Activated T-helper 1 cell treated with Interleukin-2 at 50 U/mL for 16 hours (primary cell): ENCODE data around the gene TXNDC15.
"Not testable (repeated sequence)": the region's sequence is repeated elsewhere in the genome, so short reads cannot be mapped to it uniquely, and the experiment has no call there.

Experiments used
- DNase-seq: peaks from one replicate; pipeline ENCODE4 v3.0.0-alpha.2; 2020; ENCODE audit warnings: low read depth

The TXNDC15 gene, protein sequence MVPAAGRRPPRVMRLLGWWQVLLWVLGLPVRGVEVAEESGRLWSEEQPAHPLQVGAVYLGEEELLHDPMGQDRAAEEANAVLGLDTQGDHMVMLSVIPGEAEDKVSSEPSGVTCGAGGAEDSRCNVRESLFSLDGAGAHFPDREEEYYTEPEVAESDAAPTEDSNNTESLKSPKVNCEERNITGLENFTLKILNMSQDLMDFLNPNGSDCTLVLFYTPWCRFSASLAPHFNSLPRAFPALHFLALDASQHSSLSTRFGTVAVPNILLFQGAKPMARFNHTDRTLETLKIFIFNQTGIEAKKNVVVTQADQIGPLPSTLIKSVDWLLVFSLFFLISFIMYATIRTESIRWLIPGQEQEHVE

DNA sequence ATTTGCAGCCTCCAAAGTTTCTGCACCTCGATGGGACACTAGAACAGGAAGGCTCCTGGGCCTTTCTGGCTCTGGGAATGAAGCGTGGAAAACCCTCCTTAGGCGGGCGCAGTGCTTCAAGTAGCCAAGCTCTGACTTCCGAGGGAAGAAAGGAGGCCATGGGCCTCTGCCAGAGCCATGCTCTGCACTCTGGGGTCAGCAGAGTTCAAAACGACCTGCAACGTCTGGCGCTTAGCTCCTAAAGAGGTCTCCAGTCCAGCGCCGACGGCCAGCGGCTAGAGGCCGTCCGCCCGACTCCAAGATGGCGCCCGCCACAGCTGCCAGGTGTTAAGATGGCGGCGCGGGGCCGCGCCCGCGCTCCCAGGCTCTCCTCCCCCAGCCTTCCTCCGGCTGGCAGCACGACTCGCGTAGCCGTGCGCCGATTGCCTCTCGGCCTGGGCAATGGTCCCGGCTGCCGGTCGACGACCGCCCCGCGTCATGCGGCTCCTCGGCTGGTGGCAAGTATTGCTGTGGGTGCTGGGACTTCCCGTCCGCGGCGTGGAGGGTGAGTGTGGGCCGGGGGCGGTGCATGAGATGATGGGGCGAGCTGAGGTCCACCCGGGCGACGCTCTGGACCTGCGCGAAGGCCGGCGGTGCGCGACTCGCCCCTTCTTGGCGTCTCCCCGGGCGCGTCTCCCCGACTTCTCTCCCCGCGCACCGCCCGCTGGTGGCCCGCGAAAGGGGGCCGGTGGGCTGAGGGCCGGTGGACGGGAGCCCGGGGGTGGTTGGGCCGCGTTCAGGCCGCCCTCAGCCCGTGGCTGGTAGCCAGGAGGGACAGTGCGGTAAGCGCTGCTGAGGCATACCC, at the start of gene TXNDC15:
Gene TXNDC15 (plus strand): TSS at position 385 of the 844 bp plus-strand sequence. CDS start 57 bp downstream, at position 442.
- DNase-seq: peak; percentile 73

DNA sequence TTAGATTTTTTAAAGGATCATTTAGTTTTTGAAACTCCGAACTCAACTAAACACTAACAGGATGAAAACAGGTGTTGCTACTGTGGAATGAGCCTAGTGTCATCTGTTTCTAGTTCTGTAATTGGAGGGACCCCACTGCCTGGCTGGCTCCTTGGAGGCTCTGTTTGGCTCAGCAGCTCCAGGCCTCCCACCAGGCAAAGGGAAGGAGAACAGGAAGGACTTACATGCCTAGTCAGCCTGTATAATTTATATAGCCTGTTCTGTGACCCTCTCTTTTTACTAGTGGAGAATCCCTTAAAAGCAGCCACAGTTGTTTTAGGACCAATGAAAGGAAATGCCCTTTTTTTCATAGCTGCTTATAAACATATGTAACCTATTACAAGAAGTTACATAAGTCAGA, 49.5 kb upstream of the TXNDC15 start:
- DNase-seq: no peak

DNA sequence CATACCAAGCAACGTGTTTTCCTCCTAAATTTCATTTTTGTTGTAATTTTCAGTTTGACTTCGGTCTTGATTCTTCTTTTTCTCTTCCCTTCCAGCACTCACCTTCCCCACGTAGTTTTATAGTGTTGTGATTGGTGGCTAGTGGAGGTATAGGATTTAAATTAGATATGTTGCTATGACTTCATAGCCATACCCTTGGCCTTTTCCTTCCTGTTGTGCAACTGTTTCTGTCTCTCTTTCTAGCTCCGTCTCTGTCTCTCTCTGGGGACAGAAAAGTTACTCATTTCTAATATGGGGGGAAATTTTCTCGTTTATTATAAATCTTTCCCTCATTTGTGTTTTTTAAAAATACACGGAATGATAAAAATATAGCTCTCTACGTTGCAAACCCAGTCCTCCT, 49.0 kb upstream of the TXNDC15 start:
- no peak for DNase-seq

DNA sequence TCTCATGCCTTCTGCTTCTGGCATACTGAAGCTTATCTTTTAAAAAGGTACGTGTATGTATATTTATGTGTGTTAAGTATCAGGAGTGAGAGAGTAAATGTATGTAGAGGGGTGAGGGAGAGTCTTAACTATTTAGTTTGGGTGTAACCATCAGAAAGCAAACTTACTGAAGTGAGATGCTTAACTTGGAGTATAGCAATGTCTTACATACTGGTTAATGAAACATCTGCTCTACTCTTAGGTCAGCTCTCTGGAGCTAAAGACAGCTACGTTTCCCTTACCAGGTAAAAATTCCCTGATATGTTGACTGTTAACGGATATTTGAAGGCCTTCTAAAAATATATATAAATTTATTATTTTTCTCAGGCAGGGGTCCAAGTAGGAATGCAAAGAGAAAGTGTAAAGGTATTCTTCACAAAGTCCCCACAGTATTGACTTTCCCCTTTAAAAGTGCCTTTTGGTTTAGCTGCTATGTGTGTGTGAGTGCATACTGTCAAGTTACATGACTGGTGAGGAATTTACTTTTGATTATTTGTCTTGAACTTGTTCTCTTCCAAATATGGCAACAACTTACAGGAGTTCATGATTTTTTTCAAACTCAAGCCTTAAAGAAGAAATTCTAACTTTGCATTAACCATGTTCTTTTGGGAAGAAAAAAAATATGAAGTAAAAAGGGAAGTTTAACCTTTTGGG, 40.7 kb upstream of the TXNDC15 start:
- DNase-seq: no peak

DNA sequence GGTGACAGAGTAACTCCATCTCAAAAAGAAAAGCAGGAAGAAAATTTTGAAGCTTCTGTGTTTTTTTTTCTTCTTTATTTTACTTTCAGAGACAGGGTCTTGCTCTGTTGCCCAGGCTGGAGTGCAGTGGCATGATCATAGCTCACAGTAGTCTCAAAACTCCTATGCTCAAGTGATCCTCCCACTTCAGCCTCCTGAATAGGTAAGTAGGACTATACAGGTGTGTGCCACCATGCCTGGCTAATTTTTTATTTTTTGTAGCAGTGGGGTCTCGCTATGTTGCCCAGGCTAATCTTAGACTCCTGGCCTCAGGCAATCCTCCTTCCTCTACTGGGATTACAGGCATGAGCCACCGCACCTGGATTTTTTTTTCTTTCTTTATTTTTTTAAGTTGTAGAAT, 38.5 kb upstream of the TXNDC15 start:
- DNase-seq: no peak

DNA sequence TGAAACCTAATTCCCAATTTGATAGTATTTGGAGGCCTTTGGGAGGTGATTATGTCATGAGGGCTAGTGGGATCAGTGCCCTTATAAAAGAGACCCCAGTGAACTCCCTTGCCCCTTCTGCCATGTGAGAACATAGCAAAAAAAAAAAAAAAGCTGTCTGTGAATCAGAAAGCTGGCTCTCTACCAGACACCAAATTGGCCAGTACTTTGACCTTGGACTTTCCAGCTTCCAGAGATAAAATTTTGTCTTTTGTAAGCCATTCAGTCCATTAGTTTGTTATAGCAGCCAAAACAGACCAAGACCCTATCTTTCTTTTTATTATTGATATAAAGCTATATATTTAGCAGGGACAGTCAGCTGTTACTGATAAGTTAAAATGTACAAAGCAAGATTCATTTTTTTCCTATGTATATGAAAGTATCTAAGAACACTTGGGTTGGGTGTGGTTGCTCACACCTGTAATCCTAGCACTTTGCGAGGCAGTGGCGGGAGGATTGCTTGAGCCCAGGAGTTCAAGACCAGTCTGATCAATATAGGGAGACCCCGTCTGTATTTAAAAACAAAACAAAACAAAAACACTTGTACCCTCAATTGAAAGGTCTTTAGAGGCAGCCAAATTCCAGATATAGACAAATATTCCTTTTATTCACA, 36.5 kb upstream of the TXNDC15 start:
- DNase-seq: no peak

DNA sequence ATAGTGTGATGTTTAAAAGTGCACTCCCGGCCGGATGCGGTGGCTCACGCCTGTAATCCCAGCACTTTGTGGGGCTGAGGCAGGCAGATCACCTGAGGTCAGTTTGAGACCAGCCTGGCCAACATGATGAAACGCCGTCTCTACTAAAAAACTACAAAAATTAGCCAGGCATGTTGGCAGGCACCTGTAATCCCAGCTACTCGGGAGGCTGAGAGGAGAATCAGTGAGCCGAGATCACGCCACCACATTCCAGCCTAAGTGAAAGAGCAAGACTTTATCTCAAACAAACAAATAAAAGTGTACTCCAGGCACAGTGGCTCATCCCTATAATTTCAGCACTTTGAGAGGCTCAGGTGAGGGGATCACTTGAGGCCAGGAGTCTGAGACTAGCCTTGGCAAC, 35.8 kb upstream of the TXNDC15 start:
- DNase-seq: not testable (repeated sequence)

DNA sequence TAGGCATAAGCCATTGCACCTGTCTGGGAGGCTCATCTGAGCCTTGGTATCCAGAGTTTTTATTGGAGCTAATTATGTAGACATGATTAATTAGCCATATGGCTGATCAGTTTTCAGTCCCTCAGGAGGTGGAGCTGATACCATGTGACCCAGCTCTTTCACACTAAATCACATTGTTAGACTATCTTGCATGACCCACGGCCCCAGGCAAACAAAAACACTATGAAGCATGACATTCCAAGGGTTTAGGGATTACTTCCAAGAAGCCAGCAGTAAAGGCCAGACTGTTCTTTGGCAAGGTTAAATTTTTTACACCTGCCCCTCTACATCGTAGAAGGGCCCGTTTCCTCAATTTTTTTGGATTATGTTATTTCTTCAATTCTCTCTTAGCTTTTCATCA, 33.4 kb upstream of the TXNDC15 start:
- DNase-seq: no peak

DNA sequence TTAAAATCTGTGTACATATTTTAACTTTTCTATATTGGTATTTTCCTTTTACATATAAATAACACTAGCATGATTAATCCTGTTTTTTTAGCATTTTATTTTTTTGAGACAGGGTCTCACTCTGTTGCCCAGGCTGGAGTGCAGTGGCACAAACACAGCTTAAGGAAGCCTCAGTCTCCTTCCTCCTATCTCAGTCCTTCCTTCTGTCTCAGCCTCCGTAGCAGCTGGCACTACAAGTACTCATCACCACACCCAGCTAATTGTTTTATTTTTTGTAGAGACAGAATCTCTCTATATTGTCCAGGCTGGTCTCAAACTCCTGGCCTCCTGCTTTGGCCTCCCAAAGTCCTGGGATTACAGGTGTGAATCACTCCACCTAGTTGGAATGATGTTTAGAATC, 29.9 kb upstream of the TXNDC15 start:
- DNase-seq: no peak

DNA sequence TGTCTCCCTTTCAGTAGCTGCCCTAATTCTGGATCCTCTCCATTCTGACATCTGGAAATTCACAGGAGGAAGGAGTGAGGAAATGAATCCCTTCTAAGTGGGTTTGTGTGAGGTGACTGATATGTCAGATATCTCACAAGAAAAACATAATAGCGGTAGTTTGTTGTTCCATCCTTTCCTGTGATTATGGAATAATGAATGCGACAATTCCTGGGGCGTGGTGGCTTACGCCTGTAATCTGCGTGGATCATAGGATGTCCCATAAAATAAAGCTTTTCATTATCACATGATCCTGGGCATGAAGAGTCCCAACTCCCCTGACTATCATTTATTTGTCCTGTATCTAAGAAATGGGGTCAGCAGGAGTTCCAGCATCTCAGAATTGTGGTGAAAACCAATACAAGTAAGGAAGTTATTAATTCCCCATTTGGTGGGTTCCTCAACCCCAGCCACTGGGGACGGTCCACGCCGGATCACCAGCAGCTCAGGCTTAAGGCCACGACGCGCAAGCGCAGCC, 28.8 kb upstream of the TXNDC15 start:
- no peak for DNase-seq

DNA sequence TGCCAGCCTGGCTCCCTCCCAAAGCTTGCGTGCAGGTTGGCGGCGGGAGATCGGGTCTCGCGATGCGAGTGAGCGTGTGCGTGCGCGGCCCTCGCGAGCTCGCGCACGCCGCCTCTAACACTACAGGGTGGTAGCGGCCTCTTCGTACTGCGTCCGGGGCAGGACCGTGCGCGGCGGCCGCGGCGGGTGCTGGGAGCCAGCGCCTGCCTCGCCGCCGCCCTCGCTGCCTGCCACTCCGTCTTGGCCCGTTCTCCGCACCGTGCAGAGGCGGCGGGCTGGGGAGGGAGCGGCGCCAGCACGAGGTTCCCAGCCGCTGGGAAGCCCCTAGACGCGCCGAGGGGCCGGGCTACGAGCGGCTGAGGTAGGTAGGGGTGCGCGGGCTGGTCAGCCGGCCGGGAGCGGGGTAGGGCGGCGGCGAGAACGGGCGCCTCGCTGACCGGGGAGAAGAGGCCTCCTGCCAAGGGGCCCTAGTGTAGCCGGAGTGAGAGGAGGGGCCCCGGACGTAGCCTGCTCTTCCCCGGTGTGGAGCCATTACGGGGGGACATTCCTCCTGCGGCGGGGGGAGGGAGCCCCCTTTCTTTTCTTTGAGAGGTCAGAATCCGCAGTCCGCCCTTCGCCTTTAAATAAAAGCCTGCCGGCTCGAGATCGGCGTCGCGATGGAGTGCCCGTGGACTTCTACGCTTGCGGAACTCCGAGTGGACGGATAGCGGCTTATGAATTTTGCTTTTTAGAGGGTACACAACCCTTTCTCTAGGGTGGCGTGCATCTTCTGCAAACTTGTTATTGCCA, 28.1 kb upstream of the TXNDC15 start, which contains the start of gene C5orf24:
Gene C5orf24 (plus strand): TSS at position 117 of the 789 bp plus-strand sequence. CDS start 8,933 bp downstream, outside the sequence.
- DNase-seq: peak; percentile 92

DNA sequence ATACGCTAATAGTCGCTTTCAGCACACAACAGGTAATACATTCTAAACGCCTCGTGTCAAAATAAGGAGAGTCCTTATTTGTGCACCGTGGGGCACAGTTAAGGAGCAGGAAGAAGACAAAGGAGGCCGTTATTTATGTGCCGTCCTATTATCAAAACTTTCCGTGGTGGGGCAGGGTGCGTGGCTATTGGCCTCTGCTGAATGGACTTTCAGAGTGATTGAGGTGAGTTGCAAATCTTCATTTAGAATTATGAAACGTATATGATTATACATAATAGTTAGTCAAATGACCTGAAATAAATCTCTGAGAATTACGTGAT, 27.6 kb upstream of the TXNDC15 start:
- DNase-seq: no peak

DNA sequence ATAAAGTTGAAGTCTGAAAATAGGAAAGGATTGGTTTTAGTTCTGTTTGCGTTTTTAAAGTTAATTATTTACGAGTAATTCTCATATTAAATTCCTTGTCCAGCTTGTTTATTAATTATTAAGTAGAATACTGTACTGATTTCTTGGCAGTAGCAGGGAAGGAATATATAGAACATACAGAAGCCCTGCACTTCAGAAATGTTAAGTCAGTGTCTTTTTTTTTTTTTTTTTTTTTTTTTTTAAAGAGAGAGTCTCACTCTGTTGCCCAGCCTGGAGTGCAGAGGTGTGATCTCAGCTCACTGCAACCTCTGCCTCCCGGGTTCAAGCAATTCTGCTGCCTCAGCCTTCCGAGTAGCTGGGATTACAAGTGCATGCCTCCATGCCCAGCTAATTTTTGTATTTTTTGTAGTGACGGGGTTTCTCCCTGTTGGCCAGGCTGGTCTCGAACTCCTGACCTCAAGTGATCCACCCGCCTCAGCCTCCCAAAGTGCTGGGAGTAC, 24.7 kb upstream of the TXNDC15 start:
- DNase-seq: not testable (repeated sequence)

DNA sequence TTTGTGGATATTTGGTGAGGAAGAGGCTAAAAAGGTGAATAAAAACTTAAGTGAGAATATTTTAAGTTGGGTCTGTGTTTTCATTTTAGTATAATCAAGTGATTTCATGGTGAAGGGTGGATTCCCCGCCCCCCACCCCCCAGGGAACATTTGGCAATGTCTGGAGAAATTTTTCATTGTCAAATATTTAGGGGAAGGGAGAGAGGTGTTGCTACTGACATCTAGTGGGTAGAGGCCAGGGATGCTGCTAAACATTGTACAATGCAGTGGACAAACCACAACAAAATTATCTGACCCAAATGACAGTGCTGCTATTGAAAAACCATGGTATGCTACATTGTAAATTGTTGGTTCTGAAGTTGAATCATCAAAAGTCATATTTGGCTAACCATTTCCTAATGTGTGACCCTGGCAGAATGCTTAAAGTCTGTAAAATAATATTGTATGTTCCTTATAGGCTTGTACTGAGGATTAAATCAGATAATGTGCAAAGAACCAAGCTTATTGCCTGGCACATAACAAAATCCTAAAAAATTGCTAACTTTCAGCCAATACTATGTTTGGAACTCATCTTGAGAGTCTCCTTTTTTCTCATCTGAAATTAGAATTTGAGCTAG, 22.8 kb upstream of the TXNDC15 start:
- DNase-seq: no peak

DNA sequence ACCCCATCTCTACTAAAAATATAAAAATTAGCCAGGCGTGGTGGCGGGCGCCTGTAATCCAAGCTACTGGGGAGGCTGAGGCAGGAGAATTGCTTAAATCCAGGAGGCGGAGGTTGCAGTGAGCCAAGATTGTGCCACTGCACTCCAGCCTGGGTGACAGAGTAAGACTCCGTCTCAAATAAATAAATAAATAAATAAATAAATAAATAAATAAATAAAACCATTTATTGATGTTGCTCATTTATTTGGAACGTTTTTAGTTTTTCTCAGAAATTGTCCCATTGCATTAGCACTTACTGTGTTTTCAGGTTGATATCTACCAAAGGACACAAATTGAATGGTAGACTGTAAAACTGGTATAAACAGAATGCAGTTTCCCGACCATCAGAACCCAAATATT, 17.7 kb upstream of the TXNDC15 start:
- not testable (repeated sequence) for DNase-seq

DNA sequence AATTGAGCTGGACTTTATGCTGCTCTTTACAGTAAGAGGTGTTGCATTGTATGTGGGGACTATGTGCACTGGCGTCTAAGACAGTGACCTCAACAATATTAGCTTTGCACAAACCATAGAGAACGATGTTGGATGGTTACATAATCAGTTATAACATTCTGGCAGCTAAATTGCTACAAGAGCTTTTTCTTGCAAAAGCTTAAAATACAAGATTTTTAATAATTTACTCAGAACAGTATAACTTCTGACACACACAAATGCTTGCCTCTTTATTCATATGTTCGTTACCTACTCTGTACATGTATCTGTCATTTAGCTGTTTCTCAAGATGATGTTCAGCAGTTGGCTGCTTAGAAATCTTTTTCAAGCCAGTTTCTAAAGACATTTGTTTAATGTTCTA, 16.8 kb upstream of the TXNDC15 start:
- DNase-seq: no peak

DNA sequence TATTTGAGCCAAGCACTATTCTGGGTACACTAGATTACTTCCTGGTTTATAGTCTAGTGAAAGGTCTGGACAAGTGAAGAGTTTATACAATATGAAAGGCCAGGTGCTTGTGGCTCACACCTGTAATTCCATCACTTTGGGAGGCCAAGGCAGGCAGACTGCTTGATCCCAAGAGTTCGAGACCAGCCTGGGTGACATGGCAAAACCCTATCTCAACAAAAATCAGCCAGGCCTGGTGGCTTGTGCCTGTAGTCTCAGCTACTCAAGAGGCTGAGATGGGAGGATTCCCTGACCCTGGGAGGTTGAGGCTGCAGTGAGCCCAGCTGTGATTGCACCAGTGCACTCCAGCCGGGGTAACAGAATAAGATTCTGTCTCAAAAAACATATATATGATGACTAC, 9.5 kb upstream of the TXNDC15 start:
- no peak for DNase-seq

DNA sequence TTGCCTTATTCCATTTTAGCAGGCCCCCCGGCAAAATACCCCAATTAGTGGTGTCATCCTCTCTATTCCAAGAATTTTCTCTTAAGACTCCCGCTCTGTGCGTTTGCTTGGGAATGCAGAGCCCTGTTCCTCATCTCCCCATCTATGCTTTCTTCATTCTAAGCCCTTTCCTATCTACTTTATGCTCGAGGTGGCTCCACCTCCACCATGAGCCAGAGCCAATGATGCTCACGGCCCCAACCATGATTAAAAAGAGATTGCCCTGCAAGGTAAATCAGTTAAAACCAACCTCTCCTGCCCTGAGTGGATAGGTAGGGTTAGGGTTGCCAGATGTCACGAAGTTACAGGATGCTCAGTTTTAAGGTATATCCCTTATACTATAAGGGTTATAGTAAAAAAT, 677 bp upstream of the TXNDC15 start:
- DNase-seq: no peak

DNA sequence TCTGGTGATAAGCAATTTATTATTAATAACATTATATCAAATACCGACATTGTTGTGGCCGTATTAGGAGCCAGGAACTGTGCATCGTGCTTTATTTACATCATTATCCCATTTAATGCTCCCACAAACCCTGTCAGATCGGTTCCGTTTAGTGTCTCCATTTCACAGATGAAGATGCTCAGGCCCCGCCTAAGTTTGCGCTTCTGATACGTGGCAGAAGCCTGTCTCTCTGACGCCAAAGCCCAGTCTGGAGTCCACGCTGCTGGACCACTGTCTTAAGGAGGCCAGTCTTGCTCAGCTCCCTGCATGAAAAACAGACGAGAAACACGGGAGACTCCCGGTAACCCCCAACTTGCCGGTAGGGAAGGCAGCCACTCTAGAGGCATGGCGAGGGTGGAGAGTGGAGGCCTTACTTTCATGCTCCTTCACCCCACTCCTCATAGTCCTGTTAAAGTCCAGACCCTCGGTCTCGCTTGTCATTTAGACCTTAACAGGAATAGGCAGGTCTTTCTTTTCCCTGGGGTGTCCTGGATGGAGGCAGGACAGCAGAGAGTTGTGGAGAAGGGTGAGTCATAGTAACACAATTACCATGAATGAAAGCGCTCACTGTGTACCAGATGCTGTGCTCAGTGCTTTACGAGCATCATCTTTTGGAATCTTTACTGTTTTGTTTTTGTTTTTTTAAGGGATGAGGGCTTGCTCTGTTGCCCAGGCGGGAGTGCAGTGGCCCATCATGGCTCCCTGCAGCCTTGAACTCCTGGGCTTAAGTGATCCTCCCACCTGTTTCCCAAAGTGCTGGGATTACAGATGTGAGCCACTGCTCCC, 872 bp downstream of the TXNDC15 start:
- no peak for DNase-seq

DNA sequence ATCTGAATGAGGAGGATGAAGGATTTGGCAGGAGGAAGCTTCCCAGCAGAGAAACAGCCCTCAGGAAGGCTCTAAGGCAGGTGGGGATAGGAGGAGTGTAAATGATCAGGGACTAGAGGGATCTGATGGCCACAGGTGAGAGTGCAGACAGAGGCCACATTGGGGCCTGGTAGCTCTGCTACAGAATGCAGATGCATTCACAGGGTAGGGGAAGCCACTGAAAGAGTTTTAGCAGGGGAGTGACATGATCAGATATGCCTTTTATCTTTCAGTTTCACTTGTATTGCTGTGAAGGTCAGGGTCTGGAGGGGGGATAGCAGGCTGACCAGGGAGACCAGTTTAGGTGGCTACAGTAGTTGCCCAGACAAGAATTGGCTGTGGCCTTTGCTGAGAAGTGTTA, 3.0 kb downstream of the TXNDC15 start:
- no peak for DNase-seq
